GM13976 (cell line): ENCODE data around the gene CLTRN.

Experiments
- DNase-seq: peaks from one replicate; pipeline ENCODE4 v3.0.0; 2012; ENCODE audit warnings: low spot score
- CTCF ChIP-seq: IDR thresholded peaks from 2 replicates; pipeline ENCODE4 v1.5.1; 2012; ENCODE audit warnings: borderline replicate concordance, mild to moderate bottlenecking; ENCODE audit not compliant: insufficient read depth; ENCODE audit errors: extremely low read depth, missing control alignments, control extremely low read depth
- in situ Hi-C: fragments of 300-500 bp; cut with MboI; formaldehyde crosslinking; loops from one replicate; pipeline ENCODE4 v1.12.0; 2022; ENCODE audit warnings: low sequenced_read_pairs, mixed read lengths, inconsistent platforms; ENCODE audit not compliant: unreplicated experiment

The CLTRN gene

GRCh38 chrX:15623054-15623453 is 41.6 kb downstream of the CLTRN start:
- in situ Hi-C loops: no loop called here
- no peak for DNase-seq
- no peak for TF ChIP-seq CTCF

DNA sequence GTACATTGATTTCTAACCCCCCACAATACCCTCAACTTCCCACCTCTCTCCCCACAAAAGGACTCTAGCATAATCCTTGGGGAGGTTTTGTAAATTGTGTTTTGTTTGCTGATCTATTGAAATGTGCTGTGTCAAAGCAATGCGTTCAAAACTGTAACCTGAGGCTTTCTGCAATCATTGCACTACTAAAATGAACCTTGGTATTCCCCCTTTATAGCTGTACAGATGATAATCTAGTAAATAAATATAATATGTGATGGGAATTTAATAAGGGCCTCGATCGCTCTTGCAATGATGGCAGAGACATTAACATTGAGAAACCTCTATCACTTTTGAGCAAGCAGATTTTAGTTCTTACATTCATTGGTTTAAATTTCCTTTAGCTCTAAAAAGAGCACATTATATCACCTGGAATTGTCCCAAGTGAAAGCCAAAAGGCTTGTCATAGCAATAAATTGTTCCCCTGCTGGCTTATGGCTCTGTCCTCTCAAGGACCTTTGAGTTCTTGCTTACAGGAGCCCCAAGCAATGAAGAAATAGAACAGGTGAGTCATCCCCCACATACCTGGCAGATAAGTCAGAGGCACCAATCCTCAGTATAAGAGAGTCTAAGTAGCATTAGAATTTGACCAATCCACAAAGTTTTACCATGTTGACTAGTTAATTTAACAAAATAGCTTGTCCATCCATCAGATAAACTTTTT is 45.4 kb downstream of the CLTRN start:
- in situ Hi-C loops: no loop called here
- no peak for TF ChIP-seq CTCF
- DNase-seq: no peak

DNA sequence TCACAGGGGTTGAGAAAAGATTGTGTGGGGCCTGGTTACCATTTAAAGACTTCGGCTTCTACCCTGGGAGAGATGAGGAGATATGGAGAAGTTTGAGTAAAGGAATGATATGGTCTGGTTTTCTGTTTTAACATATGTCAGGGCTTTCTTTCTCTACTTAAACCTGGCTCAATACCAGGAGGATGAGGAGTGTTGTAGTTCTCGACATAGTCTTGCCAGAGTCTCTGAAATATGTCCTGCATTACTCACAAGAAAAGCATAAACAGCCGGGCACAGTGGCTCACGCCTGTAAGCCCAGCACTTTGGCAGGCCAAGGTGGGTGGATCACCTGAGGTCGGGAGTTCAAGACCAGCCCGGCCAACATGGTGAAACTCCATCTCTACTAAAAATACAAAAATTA is 47.5 kb downstream of the CLTRN start:
- no peak for DNase-seq
- in situ Hi-C loops: no loop called here
- no peak for TF ChIP-seq CTCF

DNA sequence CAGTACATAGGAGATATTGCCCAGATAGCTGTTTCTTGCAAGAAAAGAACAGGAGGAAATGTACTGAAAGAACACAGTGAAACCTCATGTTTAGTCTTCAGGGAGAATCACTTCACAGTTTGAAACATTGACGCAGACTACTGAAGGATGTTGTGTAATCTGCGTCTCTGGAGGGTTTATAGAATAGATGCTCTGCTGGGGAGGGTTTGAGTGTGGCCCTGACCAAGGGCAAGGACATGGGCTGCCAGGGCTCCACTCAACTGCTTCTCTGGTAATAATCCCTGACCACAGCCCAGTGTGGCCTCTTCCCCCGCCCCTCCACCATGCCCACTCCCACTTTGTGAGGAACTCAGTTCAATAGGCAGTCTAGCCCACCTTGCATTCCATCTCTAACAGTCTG is 48.1 kb downstream of the CLTRN start:
- no peak for TF ChIP-seq CTCF
- in situ Hi-C loops: no loop called here
- DNase-seq: no peak

DNA sequence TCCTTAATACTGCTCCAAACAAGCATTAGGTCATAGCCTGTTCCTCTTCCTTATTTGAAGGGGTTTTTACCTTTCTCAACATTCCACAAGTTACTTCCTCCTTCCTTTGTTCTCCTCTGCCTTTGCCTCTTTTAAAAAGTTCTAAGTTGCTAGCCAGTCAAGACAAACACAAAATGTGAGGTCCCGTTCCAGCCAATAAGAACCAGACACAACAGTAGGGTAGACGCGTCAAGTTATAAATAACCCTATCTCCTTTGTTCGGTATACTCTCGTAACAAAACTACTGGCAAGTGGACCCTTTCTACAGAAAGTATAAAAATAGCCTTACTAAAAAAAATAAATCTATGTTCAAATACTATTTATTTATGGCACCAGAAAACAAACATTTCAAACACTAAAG is 57.5 kb downstream of the CLTRN start:
- in situ Hi-C loops: no loop called here
- DNase-seq: no peak
- no peak for TF ChIP-seq CTCF

DNA sequence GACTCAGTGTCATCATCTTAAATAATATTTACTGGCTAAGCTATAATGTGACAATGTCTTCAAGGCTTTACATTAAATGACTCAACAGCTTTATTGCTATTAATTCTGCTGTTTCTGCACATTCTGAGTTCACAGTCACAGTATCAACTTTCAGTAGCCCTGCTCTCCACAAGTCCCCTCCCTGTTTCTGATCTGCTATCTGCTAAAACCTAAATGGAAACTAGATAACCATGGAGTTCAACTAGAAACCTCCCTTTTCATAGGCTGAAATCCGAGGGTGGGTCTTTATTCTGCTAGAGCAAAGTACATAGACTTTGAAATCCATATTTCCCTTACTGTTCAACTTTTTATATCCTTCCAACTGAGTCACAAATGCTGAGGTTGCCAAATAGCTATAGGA is 58.5 kb downstream of the CLTRN start:
- no peak for TF ChIP-seq CTCF
- DNase-seq: no peak
- in situ Hi-C loops: no loop called here

- no peak for TF ChIP-seq CTCF
- in situ Hi-C loops: no loop called here
- DNase-seq: no peak
Observed at GRCh38 chrX:15605226-15605625, 59.4 kb downstream of the CLTRN start.
